Measurements from ENCODE around the gene ATP5F1D.
"Not testable (repeated sequence)": the region's sequence is repeated elsewhere in the genome, so short reads cannot be mapped to it uniquely, and the experiment has no call there.

The ATP5F1D gene

GRCh38 chr19:1241417-1242095 is at the start of gene ATP5F1D:
Gene ATP5F1D (plus strand): TSS chr19:1241751. CDS start chr19:1241851, 100 bp downstream.
- peak; percentile 96 for DNase-seq

DNA sequence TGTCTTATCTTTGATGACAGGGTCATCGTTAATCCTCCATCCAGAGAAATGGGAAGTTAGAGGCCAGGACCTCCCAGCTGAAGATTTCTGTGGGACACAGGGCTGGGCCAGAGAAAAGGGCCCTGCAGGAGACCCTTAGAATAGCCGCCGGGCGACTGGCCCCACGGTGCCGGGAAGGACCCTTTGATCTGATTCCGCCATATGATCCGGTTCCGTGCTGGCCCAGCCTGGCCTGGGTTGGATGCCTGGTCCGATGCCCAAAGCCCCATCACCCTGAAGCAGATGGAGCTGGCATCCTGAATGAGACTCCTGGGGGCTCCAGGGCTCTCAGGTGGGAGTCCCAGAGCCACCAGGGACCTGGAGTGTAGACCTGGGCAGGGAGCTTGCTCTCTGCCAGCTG is 42.0 kb upstream of the ATP5F1D start:
- no peak for DNase-seq

GRCh38 chr19:1200614-1201013 is 40.9 kb upstream of the ATP5F1D start:
- not testable (repeated sequence) for DNase-seq

GRCh38 chr19:1205114-1206099 is 36.1 kb upstream of the ATP5F1D start, which contains the start of gene STK11:
Gene STK11 (plus strand): TSS chr19:1205778. CDS start chr19:1206914, 1,136 bp downstream.
- peak; percentile 100 for DNase-seq

GRCh38 chr19:1206150-1206863 is 35.2 kb upstream of the ATP5F1D start:
- no peak for DNase-seq

- DNase-seq: peak; percentile 53
These were observed 34.6 kb upstream of the ATP5F1D start for GRCh38 chr19:1206864-1207450.

DNA sequence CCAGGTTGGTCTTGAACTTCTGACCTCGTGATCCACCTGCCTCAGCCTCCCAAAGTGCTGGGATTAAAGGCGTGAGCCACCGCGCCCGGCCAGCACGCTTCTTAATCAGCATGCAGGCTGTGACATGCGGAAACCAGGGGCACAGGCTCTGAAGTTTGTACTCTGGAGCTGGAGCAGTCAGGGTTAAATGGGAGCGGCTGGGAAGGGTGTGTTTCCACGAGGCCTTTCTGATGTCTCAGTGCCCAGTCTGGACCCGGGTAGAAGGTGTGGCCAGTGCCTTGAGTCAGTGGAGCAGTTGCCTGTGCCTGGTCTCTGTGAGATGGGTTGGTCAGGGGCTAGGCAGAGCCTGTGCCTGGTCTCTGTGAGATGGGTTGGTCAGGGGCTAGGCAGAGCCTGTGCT is 32.7 kb upstream of the ATP5F1D start:
- not testable (repeated sequence) for DNase-seq

DNA sequence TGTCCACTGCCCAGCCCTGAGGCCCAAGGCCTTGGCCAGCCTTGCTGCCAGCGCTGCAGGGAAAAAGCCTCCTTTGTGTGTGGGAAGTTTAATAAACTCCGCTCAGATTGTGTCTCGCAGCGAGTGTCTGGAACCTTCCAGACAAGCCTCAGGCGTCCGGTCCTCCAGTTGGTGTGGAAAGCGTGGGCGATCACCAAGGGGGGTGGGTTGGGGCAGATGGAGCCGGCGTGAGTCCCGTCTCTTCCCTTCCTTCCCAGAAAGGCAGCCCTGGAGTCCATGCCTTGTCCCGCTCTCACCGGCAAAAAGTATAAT is 31.4 kb upstream of the ATP5F1D start:
- DNase-seq: no peak

DNA sequence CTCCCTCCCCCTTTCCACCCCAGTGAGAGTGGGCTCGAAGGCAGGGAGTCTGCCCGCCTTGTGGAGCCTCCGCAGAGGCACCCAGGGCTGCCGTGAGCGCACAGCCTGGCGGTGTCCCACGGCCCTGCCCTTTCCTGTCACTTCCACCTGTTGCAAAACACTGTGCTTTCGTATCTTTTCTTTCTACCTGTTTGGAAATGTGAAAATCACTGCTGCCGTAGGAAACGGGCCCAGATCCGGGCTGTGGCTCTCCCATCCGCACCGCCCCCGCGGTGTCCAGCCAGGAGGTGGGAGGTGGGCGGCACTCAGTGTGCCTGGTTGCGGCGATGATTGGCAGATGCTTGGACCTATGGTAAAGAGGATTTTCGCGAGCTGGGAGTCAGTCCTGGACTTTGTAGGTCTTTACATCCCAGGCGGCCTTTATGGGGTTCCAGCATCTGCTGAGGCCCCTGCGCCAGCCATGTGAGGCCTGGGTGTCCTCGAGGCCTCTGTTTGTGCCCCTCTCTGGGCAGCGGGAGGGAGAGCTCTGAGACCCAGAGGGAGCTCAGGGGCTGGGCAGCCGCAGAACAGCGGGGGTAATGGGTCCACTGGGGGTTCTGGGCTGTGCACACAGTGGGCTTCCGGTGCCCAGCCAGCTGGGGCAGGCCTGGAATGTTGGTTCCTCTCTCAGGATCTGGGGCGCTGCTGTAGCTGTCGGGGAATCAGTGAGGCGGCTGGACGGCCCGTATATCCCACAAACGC is 29.9 kb upstream of the ATP5F1D start:
- no peak for DNase-seq

DNA sequence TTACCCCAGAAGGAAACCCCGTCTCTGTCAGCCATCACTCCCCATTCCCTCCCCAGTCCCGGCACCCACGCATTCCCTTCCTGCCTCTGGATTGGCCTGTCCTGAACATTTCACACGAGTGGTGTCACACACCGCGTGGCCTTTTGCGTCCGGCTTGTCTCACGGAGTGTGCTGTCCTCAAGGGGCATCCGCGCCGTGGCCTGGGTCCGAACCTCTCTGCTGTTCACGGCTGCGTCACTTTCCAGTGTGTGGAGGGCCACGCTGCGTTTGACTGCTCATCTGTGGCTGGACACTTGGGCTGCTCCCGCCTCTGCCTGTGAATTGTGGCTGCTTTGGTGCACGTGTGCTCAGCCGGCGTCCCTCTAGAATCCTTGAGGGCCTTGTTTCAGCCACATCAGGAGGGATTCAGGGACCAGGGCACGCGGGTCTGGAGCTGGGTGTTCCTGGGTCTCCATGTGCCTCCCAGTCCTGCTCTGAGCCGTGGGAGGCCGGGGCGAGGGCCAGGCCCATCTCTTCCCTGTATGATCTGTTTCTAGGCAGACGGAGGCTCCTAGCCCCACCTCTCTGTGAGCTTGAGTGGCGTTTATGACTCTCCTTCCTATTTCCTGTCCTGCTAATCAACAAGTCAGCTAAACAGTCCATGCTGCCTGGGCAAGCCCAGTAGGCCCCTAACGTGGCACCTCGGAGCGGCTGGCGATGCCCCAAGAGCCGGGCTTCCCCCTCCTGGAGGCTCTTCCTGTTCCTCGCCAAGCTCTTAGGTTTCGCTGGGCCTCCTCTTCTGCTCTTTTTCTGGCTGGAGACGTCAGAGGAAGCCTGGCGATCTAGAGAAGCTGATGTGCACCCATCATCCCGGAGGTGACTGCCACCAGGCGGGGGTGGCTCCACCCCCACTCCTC is 27.9 kb upstream of the ATP5F1D start:
- DNase-seq: peak; percentile 74

DNA sequence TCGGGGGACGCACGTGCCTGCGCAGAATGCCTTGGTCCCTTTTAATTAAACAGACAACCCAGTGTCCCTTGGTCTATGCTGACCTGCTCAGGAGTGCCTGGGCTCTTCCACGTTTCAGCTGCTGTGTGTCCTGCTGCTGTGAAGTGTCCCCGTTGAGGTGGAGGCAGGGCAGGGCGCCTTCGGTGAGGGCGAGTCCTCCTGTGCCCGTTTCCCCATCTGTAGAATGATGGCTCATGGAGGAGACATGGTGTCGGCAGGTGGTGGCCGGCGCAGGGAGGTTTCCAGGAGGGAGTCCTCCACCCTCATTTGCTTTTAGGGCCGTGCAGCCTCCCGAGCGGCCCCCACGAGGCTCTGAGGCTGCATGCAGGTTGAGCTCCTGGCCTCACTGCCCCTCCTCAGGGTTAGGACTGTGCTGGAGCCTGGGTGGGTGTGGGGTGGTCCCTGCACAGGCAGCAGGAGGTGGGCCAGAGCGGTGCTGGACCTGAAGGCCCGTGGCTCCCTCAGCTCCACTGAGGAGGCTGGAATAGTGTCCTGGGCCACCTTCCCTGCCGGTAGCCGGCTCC is 27.2 kb upstream of the ATP5F1D start:
- DNase-seq: no peak

DNA sequence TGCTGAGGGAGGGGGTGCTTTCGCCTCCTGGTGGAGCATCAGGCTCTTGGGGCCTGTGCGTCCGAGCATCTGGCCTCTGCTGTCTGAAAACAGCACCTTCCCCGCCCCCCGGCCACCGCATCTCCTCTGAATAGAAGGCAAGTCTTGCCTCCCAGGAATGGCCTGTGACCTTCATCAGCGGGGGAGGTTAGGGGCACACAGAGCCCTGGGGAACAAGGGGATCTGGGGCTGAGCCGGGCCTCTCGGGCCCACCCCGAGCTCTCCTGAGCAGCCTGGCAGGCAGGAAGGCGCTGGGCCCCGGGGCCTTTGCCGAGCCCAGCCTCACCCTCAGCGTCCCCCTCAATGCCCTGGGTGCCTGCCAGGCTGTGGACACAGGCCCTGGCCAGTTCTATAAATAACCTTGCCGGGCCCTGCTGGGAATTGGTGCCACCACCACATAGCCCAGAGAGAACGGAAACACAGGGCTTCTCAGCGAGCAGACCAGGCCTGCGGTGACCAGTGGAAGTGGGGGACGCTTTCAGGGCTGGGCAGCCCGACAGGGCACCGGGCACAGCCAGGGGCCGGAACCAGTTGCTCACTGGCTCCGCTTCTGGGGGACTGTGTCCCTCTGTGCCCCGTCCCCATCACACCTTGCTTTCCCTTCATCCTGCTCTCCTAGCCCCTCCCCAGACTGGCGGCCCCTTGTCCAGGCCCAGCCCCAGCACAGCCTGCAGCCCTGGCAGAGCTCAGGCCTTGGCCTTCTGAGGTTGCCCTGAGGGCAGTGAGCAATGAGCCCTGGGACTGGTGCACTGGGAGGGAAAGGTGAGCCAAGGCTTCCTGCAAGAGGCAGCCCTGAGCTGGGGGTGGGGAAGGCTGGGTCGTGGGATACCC is 26.5 kb upstream of the ATP5F1D start:
- DNase-seq: no peak

- DNase-seq: no peak
These were observed 24.8 kb upstream of the ATP5F1D start for GRCh38 chr19:1216756-1217155.

DNA sequence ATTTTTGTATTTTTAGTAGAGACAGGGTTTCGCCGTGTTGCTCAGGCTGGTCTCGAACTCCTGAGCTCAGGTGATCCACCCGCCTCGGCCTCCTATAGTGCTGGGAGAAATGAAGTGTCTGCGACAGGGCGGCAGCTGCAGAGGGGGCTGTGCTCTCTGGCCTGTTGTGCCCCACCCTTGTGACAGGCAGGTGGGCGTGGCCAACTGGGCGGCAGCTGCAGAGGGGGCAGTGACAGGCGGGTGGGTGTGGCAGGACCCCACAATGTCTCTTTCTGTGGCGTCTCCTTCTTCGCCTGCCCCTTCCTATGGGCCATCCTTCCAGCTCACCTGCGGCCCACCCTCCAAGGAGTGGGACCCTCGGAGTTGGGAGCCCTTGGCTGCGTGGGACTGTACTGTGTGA is 24.2 kb upstream of the ATP5F1D start:
- DNase-seq: no peak

DNA sequence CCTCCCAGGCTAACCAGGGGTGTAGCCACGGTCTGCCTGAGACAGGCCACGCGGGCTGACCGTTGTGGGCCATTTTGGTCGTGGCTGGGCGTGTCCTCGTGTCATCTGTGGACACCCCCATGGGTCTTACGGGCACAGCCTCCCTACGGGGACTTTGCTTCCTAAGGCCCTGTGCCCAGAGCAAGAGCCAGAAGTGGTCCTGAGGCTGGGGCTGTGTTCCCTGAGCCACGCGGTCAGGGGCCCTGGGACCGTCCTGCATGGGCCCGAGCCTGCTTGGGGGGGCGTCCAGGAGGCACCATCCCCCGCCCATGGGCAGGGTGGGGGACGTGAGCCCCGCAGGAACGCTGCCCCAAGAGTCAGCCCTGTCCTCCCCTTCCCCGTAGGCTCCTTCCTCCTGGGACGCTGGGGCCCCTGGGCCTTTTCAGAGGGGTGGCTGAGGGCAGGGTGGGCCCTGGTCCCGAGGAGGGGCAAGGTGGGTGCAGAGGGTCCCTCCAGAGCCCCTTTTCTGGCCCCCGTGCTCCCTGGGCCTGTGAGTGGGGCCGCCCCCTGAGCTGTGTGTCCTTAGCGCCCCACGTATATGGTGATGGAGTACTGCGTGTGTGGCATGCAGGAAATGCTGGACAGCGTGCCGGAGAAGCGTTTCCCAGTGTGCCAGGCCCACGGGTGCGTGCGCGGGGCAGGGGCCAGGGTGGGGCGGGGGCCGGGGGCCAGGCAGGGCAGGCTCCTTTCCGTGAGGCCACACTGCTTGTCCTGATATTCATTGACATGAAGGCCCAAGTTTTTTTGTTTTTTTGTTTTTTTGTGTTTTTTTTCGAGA is 22.6 kb upstream of the ATP5F1D start:
- DNase-seq: no peak

GRCh38 chr19:1219786-1220476 is 21.6 kb upstream of the ATP5F1D start:
- no peak for DNase-seq

DNA sequence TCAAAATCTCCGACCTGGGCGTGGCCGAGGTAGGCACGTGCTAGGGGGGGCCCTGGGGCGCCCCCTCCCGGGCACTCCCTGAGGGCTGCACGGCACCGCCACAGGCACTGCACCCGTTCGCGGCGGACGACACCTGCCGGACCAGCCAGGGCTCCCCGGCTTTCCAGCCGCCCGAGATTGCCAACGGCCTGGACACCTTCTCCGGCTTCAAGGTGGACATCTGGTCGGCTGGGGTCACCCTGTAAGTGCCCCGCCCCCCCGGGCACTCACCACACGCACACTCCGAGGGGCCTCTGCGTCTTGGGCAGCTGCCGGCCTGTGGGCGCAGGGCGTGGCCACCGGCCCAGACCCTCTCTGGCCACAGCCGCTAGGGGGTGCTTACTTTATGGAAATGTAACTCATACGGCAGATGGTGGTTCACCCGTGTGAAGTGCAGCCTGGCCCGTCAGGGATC is 21.0 kb upstream of the ATP5F1D start:
- no peak for DNase-seq

Data from activated CD4-positive, alpha-beta T cell treated with anti-CD3 and anti-CD28 coated beads, Interleukin-2, Interleukin-6, amounts not matched to agents 100 ng/mL and 50 ng/mL, durations not matched to agents 16 hours and 8 hours (primary cell).